NK-92 treated with Interleukin-12 subunit alpha and Interleukin-12 subunit beta, amount 100 ng/mL, for 24 hours (cell line): ENCODE data around the gene HGD.
"Not testable (repeated sequence)": the region's sequence is repeated elsewhere in the genome, so short reads cannot be mapped to it uniquely, and the experiment has no call there.

Experiments used
- DNase-seq: peaks from one replicate; lab custom pipeline; 2025; lab: John Stamatoyannopoulos, UW

HGD gene

GRCh38 chr3:120682095-120682681 is at the start of gene HGD:
TSS of gene HGD (minus strand) at chr3:120682239. CDS start at chr3:120682111, 128 bp downstream.
- no peak for DNase-seq

- no peak for DNase-seq
Observed at GRCh38 chr3:120730576-120731542, 48.8 kb upstream of the HGD start.

- no peak for DNase-seq
Observed at GRCh38 chr3:120726791-120727190, 44.8 kb upstream of the HGD start.

- DNase-seq: not testable (repeated sequence)
Observed at GRCh38 chr3:120719167-120719834, 37.3 kb upstream of the HGD start.

GRCh38 chr3:120713262-120713661 is 31.2 kb upstream of the HGD start:
- no peak for DNase-seq

- DNase-seq: no peak
Observed at GRCh38 chr3:120710369-120710768, 28.3 kb upstream of the HGD start.

GRCh38 chr3:120708408-120708807 is 26.4 kb upstream of the HGD start:
- DNase-seq: no peak

- DNase-seq: no peak
Observed at GRCh38 chr3:120706950-120707349, 24.9 kb upstream of the HGD start.

- no peak for DNase-seq
Observed at GRCh38 chr3:120705884-120706582, 24.0 kb upstream of the HGD start.

GRCh38 chr3:120699333-120699732 is 17.3 kb upstream of the HGD start:
- no peak for DNase-seq

GRCh38 chr3:120693439-120694171 is 11.6 kb upstream of the HGD start:
- no peak for DNase-seq

GRCh38 chr3:120689395-120689794 is 7.4 kb upstream of the HGD start:
- no peak for DNase-seq

GRCh38 chr3:120688121-120688520 is 6.1 kb upstream of the HGD start:
- no peak for DNase-seq

- DNase-seq: no peak
Observed at GRCh38 chr3:120685411-120685810, 3.4 kb upstream of the HGD start.

- DNase-seq: no peak
Observed at GRCh38 chr3:120684896-120685295, 2.9 kb upstream of the HGD start.

- no peak for DNase-seq
Observed at GRCh38 chr3:120683671-120684301, 1.7 kb upstream of the HGD start.

- no peak for DNase-seq
Observed at GRCh38 chr3:120683213-120683612, 1.2 kb upstream of the HGD start.

GRCh38 chr3:120681506-120682038 is 467 bp downstream of the HGD start:
- no peak for DNase-seq

- no peak for DNase-seq
Observed at GRCh38 chr3:120681018-120681417, 1.0 kb downstream of the HGD start.

GRCh38 chr3:120680193-120680894 is 1.7 kb downstream of the HGD start:
- DNase-seq: no peak
